ENCODE results near the gene RBMS2.
A peak's percentile ranks its signal among the peaks of the same experiment; 100 is the strongest.

DNA sequence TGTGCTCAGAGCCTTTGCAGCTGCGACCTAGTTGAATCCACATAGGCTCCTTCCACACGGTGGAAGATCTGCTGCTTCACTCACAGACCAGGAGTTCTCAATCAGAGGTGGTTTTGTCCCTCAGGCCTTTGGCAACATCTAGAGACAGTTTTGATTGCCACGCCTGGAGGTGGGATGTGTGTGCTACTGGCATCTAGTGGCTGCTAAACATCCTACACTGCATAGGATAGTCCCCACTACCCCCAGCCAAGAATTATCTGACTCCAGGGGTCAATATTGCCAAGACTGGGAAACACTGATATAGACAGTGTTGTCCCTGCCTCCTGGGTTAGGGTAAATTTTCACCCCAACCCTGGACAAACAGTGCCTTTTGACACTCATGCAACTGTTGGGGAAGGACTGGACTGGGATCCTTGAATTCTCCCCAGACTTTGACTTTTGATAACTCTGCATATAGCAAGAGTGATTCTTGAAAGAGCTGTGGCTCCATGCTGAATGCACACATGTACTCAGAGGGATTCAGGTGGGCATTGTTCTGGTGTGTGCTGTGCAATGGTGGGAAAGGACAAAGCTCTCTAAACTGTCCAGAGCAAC lies 68.7 kb downstream of the RBMS2 start:
- TF ChIP-seq, protein P1, sequence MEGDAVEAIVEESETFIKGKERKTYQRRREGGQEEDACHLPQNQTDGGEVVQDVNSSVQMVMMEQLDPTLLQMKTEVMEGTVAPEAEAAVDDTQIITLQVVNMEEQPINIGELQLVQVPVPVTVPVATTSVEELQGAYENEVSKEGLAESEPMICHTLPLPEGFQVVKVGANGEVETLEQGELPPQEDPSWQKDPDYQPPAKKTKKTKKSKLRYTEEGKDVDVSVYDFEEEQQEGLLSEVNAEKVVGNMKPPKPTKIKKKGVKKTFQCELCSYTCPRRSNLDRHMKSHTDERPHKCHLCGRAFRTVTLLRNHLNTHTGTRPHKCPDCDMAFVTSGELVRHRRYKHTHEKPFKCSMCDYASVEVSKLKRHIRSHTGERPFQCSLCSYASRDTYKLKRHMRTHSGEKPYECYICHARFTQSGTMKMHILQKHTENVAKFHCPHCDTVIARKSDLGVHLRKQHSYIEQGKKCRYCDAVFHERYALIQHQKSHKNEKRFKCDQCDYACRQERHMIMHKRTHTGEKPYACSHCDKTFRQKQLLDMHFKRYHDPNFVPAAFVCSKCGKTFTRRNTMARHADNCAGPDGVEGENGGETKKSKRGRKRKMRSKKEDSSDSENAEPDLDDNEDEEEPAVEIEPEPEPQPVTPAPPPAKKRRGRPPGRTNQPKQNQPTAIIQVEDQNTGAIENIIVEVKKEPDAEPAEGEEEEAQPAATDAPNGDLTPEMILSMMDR (IDR thresholded peaks at IDR 0.05; ENCODE audit: low read depth, low read length), result peak; percentile 47
- TF ChIP-seq POLR2A (IDR thresholded peaks at IDR 0.05; ENCODE audit: extremely low read depth, insufficient read length), result no peak
- TF ChIP-seq, protein P2, sequence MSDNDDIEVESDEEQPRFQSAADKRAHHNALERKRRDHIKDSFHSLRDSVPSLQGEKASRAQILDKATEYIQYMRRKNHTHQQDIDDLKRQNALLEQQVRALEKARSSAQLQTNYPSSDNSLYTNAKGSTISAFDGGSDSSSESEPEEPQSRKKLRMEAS (IDR thresholded peaks at IDR 0.05; ENCODE audit: low read depth, low read length), result no peak
